Liver (tissue), 3 donors: ENCODE results near the gene CDC37L1.

Experiments used
- CTCF ChIP-seq: fragments of 150-350 bp; IDR thresholded peaks from 2 replicates; pipeline ENCODE4 v1.5.1; 2017; ENCODE audit warnings: improper control_type of control experiment, low read depth, low read length; ENCODE audit not compliant: missing input control
- FOXA1 ChIP-seq: IDR thresholded peaks from 2 replicates; pipeline ENCODE4 v1.6.1; 2016; ENCODE audit warnings: antibody characterized with exemption
- NR2F2 ChIP-seq: IDR thresholded peaks from 2 replicates; pipeline ENCODE4 v1.6.1; 2016; ENCODE audit warnings: antibody characterized with exemption
- RAD21 ChIP-seq, 2 donors: IDR thresholded peaks; 2 replicates each; pipeline ENCODE4 v1.6.1; 2016; ENCODE audit warnings: antibody characterized with exemption in 2 of 2, mild to moderate bottlenecking in 2 of 2
- RXRA ChIP-seq, 2 donors: IDR thresholded peaks; 2 replicates each; pipeline ENCODE4 v1.6.1; 2017 to 2018; ENCODE audit warnings: antibody characterized with exemption in 2 of 2, mild to moderate bottlenecking in 1 of 2
- TAF1 ChIP-seq: conservative IDR thresholded peaks from 2 replicates; pipeline ENCODE4 v1.6.1; 2016; ENCODE audit warnings: antibody characterized with exemption, mild to moderate bottlenecking
- YY1 ChIP-seq: IDR thresholded peaks from 2 replicates; pipeline ENCODE4 v1.6.1; 2016; ENCODE audit warnings: antibody characterized with exemption, mild to moderate bottlenecking
- donor health status: healthy.
- donor health status: healthy.

GRCh38 chr9:4689687-4690104 is 10.3 kb downstream of the CDC37L1 start:
- TF ChIP-seq CTCF, result no peak
- no peak for TF ChIP-seq RAD21 (IDR thresholded peaks at IDR 0.05)
- no peak for TF ChIP-seq TAF1
- TF ChIP-seq RXRA (IDR thresholded peaks at IDR 0.05), result no peak
- no peak for TF ChIP-seq YY1
- no peak for TF ChIP-seq NR2F2
- no peak for TF ChIP-seq FOXA1
